HL-60 (cell line): ENCODE results near the gene NTRK2.

ENCODE experiments used
- DNase-seq, 2 experiments: peaks; one replicate each; pipeline ENCODE4 v3.0.0-alpha.2; 2010 to 2020; ENCODE audit warnings: low read depth in 1 of 2, low spot score in 1 of 2
- H3K27ac ChIP-seq: fragments of 250-450 bp; sonication (Bioruptor Pico); replicated peaks from 2 replicates; pipeline ENCODE4 v1.5.1; 2020; ENCODE audit warnings: mild to moderate bottlenecking, moderate library complexity
- H3K27me3 ChIP-seq: fragments of 250-450 bp; sonication (Bioruptor Pico); 2 replicates; pipeline ENCODE4 v1.5.1; 2021; ENCODE audit warnings: mild to moderate bottlenecking, moderate library complexity; ENCODE audit not compliant: insufficient read depth, poor library complexity, severe bottlenecking
- H3K4me3 ChIP-seq: replicated peaks from 2 replicates; pipeline ENCODE4 v1.5.1; 2011; ENCODE audit warnings: mild to moderate bottlenecking, control low read depth, low read length; ENCODE audit not compliant: insufficient read depth
- GABPA ChIP-seq: IDR thresholded peaks from 2 replicates; pipeline ENCODE4 v1.6.1; 2012; ENCODE audit warnings: low read depth
- POLR2AphosphoS5 ChIP-seq: IDR thresholded peaks from 2 replicates; pipeline ENCODE4 v1.6.1; 2012; ENCODE audit warnings: low read depth
- SPI1 ChIP-seq: IDR thresholded peaks from 2 replicates; pipeline ENCODE4 v1.6.1; 2012; ENCODE audit warnings: low read depth, mild to moderate bottlenecking, borderline replicate concordance
- TF ChIP-seq, protein P1 (sequence below): IDR thresholded peaks from one replicate; pipeline ENCODE4 v1.5.1; 2011; ENCODE audit warnings: low read length, control low read depth, inconsistent platforms; ENCODE audit not compliant: insufficient read depth
- TF ChIP-seq, protein P2 (sequence below): IDR thresholded peaks from 2 replicates; pipeline ENCODE4 v1.6.1; 2012; ENCODE audit warnings: low read depth; ENCODE audit not compliant: insufficient replicate concordance

Gene NTRK2

DNA sequence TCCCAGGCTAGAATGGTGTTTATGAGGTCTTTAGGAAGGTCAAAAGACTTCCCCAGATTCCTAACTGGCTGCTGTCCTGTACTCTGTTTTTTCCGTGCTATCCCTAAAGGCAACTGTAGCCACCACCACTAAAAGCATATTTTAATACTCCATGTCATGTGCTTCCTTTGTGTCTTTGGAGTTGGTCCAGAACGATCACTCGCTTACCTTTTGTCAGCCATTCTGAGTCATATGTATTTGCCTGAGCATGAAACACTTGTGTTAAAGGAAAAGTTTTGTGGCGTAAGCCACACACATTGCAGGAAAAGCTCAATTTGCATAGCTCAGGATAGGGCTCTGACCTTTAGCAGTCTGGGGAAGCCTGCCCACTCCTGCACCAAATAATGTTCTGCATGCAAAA, 299.6 kb downstream of the NTRK2 start:
- no peak overlapping the region for H3K27ac ChIP-seq
- no peaks in the 10 kb centered on the region for H3K27me3 ChIP-seq
- H3K4me3 ChIP-seq, result no peak overlapping the region
- TF ChIP-seq SPI1, result no peak
- no peak for TF ChIP-seq GABPA
- TF ChIP-seq, protein P1, sequence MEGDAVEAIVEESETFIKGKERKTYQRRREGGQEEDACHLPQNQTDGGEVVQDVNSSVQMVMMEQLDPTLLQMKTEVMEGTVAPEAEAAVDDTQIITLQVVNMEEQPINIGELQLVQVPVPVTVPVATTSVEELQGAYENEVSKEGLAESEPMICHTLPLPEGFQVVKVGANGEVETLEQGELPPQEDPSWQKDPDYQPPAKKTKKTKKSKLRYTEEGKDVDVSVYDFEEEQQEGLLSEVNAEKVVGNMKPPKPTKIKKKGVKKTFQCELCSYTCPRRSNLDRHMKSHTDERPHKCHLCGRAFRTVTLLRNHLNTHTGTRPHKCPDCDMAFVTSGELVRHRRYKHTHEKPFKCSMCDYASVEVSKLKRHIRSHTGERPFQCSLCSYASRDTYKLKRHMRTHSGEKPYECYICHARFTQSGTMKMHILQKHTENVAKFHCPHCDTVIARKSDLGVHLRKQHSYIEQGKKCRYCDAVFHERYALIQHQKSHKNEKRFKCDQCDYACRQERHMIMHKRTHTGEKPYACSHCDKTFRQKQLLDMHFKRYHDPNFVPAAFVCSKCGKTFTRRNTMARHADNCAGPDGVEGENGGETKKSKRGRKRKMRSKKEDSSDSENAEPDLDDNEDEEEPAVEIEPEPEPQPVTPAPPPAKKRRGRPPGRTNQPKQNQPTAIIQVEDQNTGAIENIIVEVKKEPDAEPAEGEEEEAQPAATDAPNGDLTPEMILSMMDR, result no peak
- TF ChIP-seq, protein P2, sequence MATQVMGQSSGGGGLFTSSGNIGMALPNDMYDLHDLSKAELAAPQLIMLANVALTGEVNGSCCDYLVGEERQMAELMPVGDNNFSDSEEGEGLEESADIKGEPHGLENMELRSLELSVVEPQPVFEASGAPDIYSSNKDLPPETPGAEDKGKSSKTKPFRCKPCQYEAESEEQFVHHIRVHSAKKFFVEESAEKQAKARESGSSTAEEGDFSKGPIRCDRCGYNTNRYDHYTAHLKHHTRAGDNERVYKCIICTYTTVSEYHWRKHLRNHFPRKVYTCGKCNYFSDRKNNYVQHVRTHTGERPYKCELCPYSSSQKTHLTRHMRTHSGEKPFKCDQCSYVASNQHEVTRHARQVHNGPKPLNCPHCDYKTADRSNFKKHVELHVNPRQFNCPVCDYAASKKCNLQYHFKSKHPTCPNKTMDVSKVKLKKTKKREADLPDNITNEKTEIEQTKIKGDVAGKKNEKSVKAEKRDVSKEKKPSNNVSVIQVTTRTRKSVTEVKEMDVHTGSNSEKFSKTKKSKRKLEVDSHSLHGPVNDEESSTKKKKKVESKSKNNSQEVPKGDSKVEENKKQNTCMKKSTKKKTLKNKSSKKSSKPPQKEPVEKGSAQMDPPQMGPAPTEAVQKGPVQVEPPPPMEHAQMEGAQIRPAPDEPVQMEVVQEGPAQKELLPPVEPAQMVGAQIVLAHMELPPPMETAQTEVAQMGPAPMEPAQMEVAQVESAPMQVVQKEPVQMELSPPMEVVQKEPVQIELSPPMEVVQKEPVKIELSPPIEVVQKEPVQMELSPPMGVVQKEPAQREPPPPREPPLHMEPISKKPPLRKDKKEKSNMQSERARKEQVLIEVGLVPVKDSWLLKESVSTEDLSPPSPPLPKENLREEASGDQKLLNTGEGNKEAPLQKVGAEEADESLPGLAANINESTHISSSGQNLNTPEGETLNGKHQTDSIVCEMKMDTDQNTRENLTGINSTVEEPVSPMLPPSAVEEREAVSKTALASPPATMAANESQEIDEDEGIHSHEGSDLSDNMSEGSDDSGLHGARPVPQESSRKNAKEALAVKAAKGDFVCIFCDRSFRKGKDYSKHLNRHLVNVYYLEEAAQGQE, result no peak
- TF ChIP-seq POLR2AphosphoS5, result no peak
- no peak for DNase-seq

- DNase-seq, result no peak
- Histone ChIP-seq H3K27me3 (no peaks in the 10 kb centered on the region), H3K4me3 (no peak overlapping the region), H3K27ac (no peak overlapping the region)
- TF ChIP-seq, protein P1, result no peak
- TF ChIP-seq, protein P2, result no peak
- TF ChIP-seq GABPA (no peak), POLR2AphosphoS5 (no peak), SPI1 (no peak)
Measured at GRCh38 chr9:84969736-84970135, 300.2 kb downstream of the NTRK2 start.

GRCh38 chr9:84970432-84970831, 300.9 kb downstream of the NTRK2 start:
- no peaks in the 10 kb centered on the region for H3K27me3 ChIP-seq
- no peak for TF ChIP-seq GABPA
- TF ChIP-seq SPI1, result no peak
- TF ChIP-seq, protein P1, result no peak
- TF ChIP-seq, protein P2, result no peak
- no peak for TF ChIP-seq POLR2AphosphoS5
- no peak for DNase-seq
- H3K27ac ChIP-seq, result no peak overlapping the region
- H3K4me3 ChIP-seq, result no peak overlapping the region
